Uterus (tissue), 4 donors: Measurements from ENCODE around the gene NUMB. TPM values are rescaled to one million over a fixed set of nuclear protein-coding genes. Genes with fewer than 3 reads are reported as not detected.

Source experiments
- DNase-seq, 2 donors: peaks; one replicate each; pipeline ENCODE4 v3.0.0-alpha.2; 2019 to 2020
- H3K27ac ChIP-seq, 2 donors: fragments of 200-600 bp; sonication (generic); 1 replicate in 1 of 2; 2 replicates in 1 of 2; pipeline ENCODE4 v1.5.1; 2016 to 2018
- H3K27me3 ChIP-seq, 2 donors: fragments of 200-600 bp; sonication (generic); one replicate each; pipeline ENCODE4 v1.5.1; 2018 to 2019; ENCODE audit warnings: control low read depth in 1 of 2
- H3K36me3 ChIP-seq, 2 donors: fragments of 200-600 bp; sonication (generic); one replicate each; pipeline ENCODE4 v1.5.1; 2019; ENCODE audit warnings: control low read depth in 1 of 2
- H3K4me1 ChIP-seq, 2 donors: fragments of 200-600 bp; sonication (generic); one replicate each; pipeline ENCODE4 v1.5.1; 2018 to 2019; ENCODE audit warnings: control low read depth in 1 of 2
- H3K4me3 ChIP-seq, 2 donors: fragments of 200-600 bp; sonication (generic); 1 replicate in 1 of 2; 2 replicates in 1 of 2; pipeline ENCODE4 v1.5.1; 2018 to 2019; ENCODE audit warnings: mild to moderate bottlenecking in 1 of 2
- H3K9me3 ChIP-seq, 2 donors: fragments of 200-600 bp; sonication (generic); one replicate each; pipeline ENCODE4 v1.5.1; 2019; ENCODE audit warnings: control low read depth in 1 of 2
- CTCF ChIP-seq, 4 experiments: fragments of 200-600 bp in 2 of 4; fragments of 450-650 bp in 2 of 4; sonication (generic) in 2 of 4; IDR thresholded peaks; one replicate each; pipeline ENCODE4 v1.5.1; 2016 to 2019; ENCODE audit warnings: antibody characterized with exemption in 4 of 4, mild to moderate bottlenecking in 2 of 4, moderate library complexity in 1 of 4
- POLR2A ChIP-seq, 2 donors: fragments of 450-650 bp; IDR thresholded peaks; one replicate each; pipeline ENCODE4 v1.6.1; 2016; ENCODE audit warnings: antibody characterized with exemption in 2 of 2, mild to moderate bottlenecking in 1 of 2, moderate library complexity in 1 of 2
- intact Hi-C: fragments of 100-400 bp; cut with DNase I; formaldehyde crosslinking; loops from one replicate; pipeline ENCODE4 v1.15.1; 2023; ENCODE audit warnings: low total_unique reads
- total RNA-seq, 4 donors: library from RNA; depleted of rRNA in 3 of 4; stranded (reverse); fragments of >200 nt in 3 of 4; gene quantifications; one replicate each; pipeline versions ENCODE4 v1.1.0 to v1.2.4, GENCODE V29; 2014 to 2023
- donor health status: DM: yes; HTN: yes; CAD: no.

The NUMB gene
- 100 to 1,000 TPM in 1 of 4 donors, 10 to 100 TPM in 3; 27.1 to 119 (median 40.8) TPM for total RNA-seq

- Histone ChIP-seq H3K9me3 (no peaks in the 10 kb centered on the region), H3K27me3 (no peaks in the 10 kb centered on the region), H3K4me3 (peak within 1 kb of the TSS; percentile 88), H3K36me3 (no peaks in the 10 kb centered on the region), H3K4me1 (peaks cover 0 to 3% of the 10 kb centered on the region in 2 donors), H3K27ac (peak within 1 kb of the TSS; percentile 89 to 98)
- TF ChIP-seq POLR2A (IDR thresholded peaks at IDR 0.05) (peak; percentile 80 to 81), CTCF (IDR thresholded peaks at IDR 0.05) (peak in 2 of 4 experiments; percentile 22 to 33)
- intact Hi-C loops: no loop called here
- DNase-seq: peak; percentile 97 to 99
These were observed at the start of gene NUMB for GRCh38 chr14:73458183-73458976. TSS of gene NUMB (minus strand) at chr14:73458546. CDS start at chr14:73355751, 102,795 bp downstream.

- no peak overlapping the region for H3K27ac ChIP-seq
- no peaks in the 10 kb centered on the region for H3K36me3 ChIP-seq
- no peak for TF ChIP-seq POLR2A (IDR thresholded peaks at IDR 0.05)
- no peak for TF ChIP-seq CTCF (IDR thresholded peaks at IDR 0.05)
- no peaks in the 10 kb centered on the region for H3K9me3 ChIP-seq
- H3K27me3 ChIP-seq: no peaks in the 10 kb centered on the region
- no peaks in the 10 kb centered on the region for H3K4me1 ChIP-seq
- DNase-seq: no peak
- no peak overlapping the region for H3K4me3 ChIP-seq
- intact Hi-C loops: no loop called here
These were observed 45.3 kb upstream of the NUMB start for GRCh38 chr14:73503648-73504047.

- intact Hi-C loops: no loop called here
- no peaks in the 10 kb centered on the region for H3K36me3 ChIP-seq
These were observed 43.8 kb upstream of the NUMB start for GRCh38 chr14:73502017-73502619.

GRCh38 chr14:73500360-73500759 lies 42.0 kb upstream of the NUMB start:
- no peak overlapping the region for H3K27ac ChIP-seq
- intact Hi-C loops: no loop called here
- no peak for DNase-seq
- no peaks in the 10 kb centered on the region for H3K27me3 ChIP-seq
- H3K36me3 ChIP-seq: no peaks in the 10 kb centered on the region
- no peak overlapping the region for H3K4me3 ChIP-seq
- H3K9me3 ChIP-seq: no peaks in the 10 kb centered on the region
- H3K4me1 ChIP-seq: no peaks in the 10 kb centered on the region
- TF ChIP-seq CTCF (IDR thresholded peaks at IDR 0.05) (no peak), POLR2A (IDR thresholded peaks at IDR 0.05) (no peak)

More at GRCh38 chr14:73502017-73502619, 43.8 kb upstream of the NUMB start:
- H3K4me1 ChIP-seq: no peaks in the 10 kb centered on the region
- DNase-seq: no peak
- H3K4me3 ChIP-seq: no peak overlapping the region
- H3K9me3 ChIP-seq: no peaks in the 10 kb centered on the region
- no peak for TF ChIP-seq CTCF (IDR thresholded peaks at IDR 0.05)
- no peak for TF ChIP-seq POLR2A (IDR thresholded peaks at IDR 0.05)
- H3K27me3 ChIP-seq: no peaks in the 10 kb centered on the region
- H3K27ac ChIP-seq: no peak overlapping the region

- Histone ChIP-seq H3K27ac (no peak overlapping the region), H3K4me3 (no peak overlapping the region), H3K9me3 (no peaks in the 10 kb centered on the region), H3K27me3 (no peaks in the 10 kb centered on the region), H3K4me1 (peaks cover 0 to 11% of the 10 kb centered on the region in 2 donors), H3K36me3 (no peaks in the 10 kb centered on the region)
- no peak for DNase-seq
- intact Hi-C loops: loop anchor here (5.0 kb wide), 1 partner anchor 73 kb away; the partner anchor contains the start of gene ACOT2
- TF ChIP-seq POLR2A (IDR thresholded peaks at IDR 0.05) (no peak), CTCF (IDR thresholded peaks at IDR 0.05) (no peak)
These were observed 36.2 kb upstream of the NUMB start for GRCh38 chr14:73494593-73494992.
